GM10248 (cell line): Measurements from ENCODE around the gene SPATA25.

Experiments
- CTCF ChIA-PET: fragments of 300-600 bp; sonication (Branson Sonifier 250); formaldehyde crosslinking; extraction: SDS; loops from one replicate; lab custom pipeline; 2021; ENCODE audit warnings: antibody characterized with exemption; lab: Yijun Ruan, JAX
- POLR2A ChIA-PET: fragments of 350-650 bp; sonication (Branson Sonifier 250); formaldehyde crosslinking; extraction: SDS; loops from one replicate; lab custom pipeline; 2020; ENCODE audit warnings: antibody characterized with exemption; lab: Yijun Ruan, JAX
- DNase-seq: peaks from one replicate; pipeline ENCODE4 v3.0.0; 2012; ENCODE audit errors: extremely low spot score
- TF ChIP-seq, protein P1 (sequence below): IDR thresholded peaks from 2 replicates; pipeline ENCODE4 v1.5.1; 2012; ENCODE audit warnings: mild to moderate bottlenecking, low read depth; ENCODE audit errors: extremely low read depth, missing control alignments, control extremely low read depth

The SPATA25 gene

GRCh38 chr20:45927071-45927878 lies 39.9 kb upstream of the SPATA25 start:
- ChIA-PET CTCF (interaction anchor here (1.3 to 1.6 kb wide), 3 partner anchors 10 to 23 kb away, joined by 3 to 5 read pairs (median 3); no protein-coding TSS in a partner anchor), POLR2A (interaction anchor here (0.6 kb wide), 1 partner anchor 17 kb away, joined by 5 read pairs; no protein-coding TSS in a partner anchor)
- DNase-seq = no peak
- TF ChIP-seq, protein P1, sequence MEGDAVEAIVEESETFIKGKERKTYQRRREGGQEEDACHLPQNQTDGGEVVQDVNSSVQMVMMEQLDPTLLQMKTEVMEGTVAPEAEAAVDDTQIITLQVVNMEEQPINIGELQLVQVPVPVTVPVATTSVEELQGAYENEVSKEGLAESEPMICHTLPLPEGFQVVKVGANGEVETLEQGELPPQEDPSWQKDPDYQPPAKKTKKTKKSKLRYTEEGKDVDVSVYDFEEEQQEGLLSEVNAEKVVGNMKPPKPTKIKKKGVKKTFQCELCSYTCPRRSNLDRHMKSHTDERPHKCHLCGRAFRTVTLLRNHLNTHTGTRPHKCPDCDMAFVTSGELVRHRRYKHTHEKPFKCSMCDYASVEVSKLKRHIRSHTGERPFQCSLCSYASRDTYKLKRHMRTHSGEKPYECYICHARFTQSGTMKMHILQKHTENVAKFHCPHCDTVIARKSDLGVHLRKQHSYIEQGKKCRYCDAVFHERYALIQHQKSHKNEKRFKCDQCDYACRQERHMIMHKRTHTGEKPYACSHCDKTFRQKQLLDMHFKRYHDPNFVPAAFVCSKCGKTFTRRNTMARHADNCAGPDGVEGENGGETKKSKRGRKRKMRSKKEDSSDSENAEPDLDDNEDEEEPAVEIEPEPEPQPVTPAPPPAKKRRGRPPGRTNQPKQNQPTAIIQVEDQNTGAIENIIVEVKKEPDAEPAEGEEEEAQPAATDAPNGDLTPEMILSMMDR = no peak

- ChIA-PET POLR2A (interaction anchor here (0.6 kb wide), 1 partner anchor 17 kb away, joined by 5 read pairs; no protein-coding TSS in a partner anchor), CTCF (interaction anchor here (1.3 to 3.1 kb wide), 3 partner anchors 10 to 42 kb away, joined by 4 to 10 read pairs (median 5); no protein-coding TSS in a partner anchor)
- TF ChIP-seq, protein P1 = no peak
- DNase-seq = no peak
These were observed 39.3 kb upstream of the SPATA25 start for GRCh38 chr20:45926731-45927070.

- TF ChIP-seq, protein P1 = no peak
- ChIA-PET CTCF (interaction anchor here (1.3 to 3.1 kb wide), 2 partner anchors 9 to 42 kb away, joined by 4 to 10 read pairs; no protein-coding TSS in a partner anchor), POLR2A (interaction anchor here (0.5 kb wide), 1 partner anchor 9 kb away, joined by 3 read pairs; no protein-coding TSS in a partner anchor)
- no peak for DNase-seq
These were observed 38.5 kb upstream of the SPATA25 start for GRCh38 chr20:45925821-45926506.

GRCh38 chr20:45924391-45925261 lies 37.2 kb upstream of the SPATA25 start:
- CTCF ChIA-PET = interaction anchor here (0.9 to 3.1 kb wide), 5 partner anchors 9 to 125 kb away, joined by 3 to 10 read pairs (median 4); no protein-coding TSS in a partner anchor
- POLR2A ChIA-PET = interaction anchor here (0.9 kb wide), 1 partner anchor 9 kb away, joined by 3 read pairs; the partner anchor contains the start of gene PCIF1
- TF ChIP-seq, protein P1 = no peak

GRCh38 chr20:45921337-45922189 lies 34.1 kb upstream of the SPATA25 start:
- TF ChIP-seq, protein P1 = no peak
- ChIA-PET CTCF (interaction anchor here (0.9 to 2.3 kb wide), 4 partner anchors 11 to 66 kb away, joined by 3 to 9 read pairs (median 4); no protein-coding TSS in a partner anchor), POLR2A (no interaction called here)
- DNase-seq = no peak

More at GRCh38 chr20:45924391-45925261, 37.2 kb upstream of the SPATA25 start:
- DNase-seq = no peak
